RWPE2 (cell line): ENCODE data around the gene ESR1.

Source experiments
- ATAC-seq: fragments of 200-7000 bp; cut with Tn5 transposase; 3 replicates; pipeline ENCODE4 v1.9.1; 2021; ENCODE audit warnings: low read depth
- DNase-seq: peaks from one replicate; pipeline ENCODE4 v3.0.0-alpha.2; 2020; ENCODE audit warnings: low spot score
- H3K27ac ChIP-seq: fragments of 450-650 bp; 2 replicates; pipeline ENCODE4 v1.5.1; 2017; ENCODE audit warnings: mild to moderate bottlenecking; ENCODE audit not compliant: poor library complexity, severe bottlenecking
- H3K27me3 ChIP-seq: fragments of 250-450 bp; sonication (Bioruptor Pico); 2 replicates; pipeline ENCODE4 v1.5.1; 2021; ENCODE audit warnings: mild to moderate bottlenecking, moderate library complexity; ENCODE audit not compliant: insufficient read depth, poor library complexity, severe bottlenecking
- H3K36me3 ChIP-seq: fragments of 250-450 bp; sonication (Bioruptor Pico); 2 replicates; pipeline ENCODE4 v1.5.1; 2020; ENCODE audit warnings: low read depth, mild to moderate bottlenecking, moderate library complexity
- H3K4me1 ChIP-seq: fragments of 250-450 bp; sonication (Bioruptor Pico); 2 replicates; pipeline ENCODE4 v1.5.1; 2021; ENCODE audit warnings: mild to moderate bottlenecking, moderate library complexity; ENCODE audit not compliant: insufficient read depth, poor library complexity, severe bottlenecking
- H3K4me3 ChIP-seq: fragments of 250-450 bp; sonication (Bioruptor Pico); 2 replicates; pipeline ENCODE4 v1.5.1; 2021; ENCODE audit warnings: mild to moderate bottlenecking, moderate library complexity; ENCODE audit not compliant: severe bottlenecking
- H3K9me3 ChIP-seq: fragments of 250-450 bp; sonication (Bioruptor Pico); 2 replicates; pipeline ENCODE4 v1.5.1; 2021; ENCODE audit warnings: mild to moderate bottlenecking, moderate library complexity; ENCODE audit not compliant: severe bottlenecking
- TF ChIP-seq, protein P1 (sequence below): fragments of 450-650 bp; IDR thresholded peaks from one replicate; pipeline ENCODE4 v1.5.1; 2017; ENCODE audit warnings: mild to moderate bottlenecking, moderate library complexity; ENCODE audit not compliant: poor library complexity, severe bottlenecking

The ESR1 gene

DNA sequence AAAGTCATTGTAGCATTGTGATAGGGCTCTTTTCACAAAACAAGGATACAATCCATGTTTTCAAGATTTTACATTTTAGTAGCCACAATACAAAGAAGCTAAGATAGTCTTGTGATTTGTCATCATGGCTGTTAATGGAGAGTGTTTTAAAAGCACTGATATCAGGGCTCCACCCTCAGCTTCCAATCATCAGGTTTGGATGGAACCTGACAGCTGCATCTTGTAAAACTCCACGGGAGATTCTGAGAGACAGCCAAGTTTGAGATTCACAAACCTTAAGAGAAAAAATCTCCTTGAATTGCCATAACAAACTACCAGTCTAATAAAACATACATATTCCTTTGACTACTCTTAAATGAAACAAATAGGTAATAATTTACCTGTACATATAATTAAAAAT lies 280.2 kb downstream of the ESR1 start:
- Histone ChIP-seq H3K4me1 (peaks cover 21% of the 10 kb centered on the region), H3K9me3 (no peaks in the 10 kb centered on the region), H3K27me3 (no peaks in the 10 kb centered on the region), H3K36me3 (no peaks in the 10 kb centered on the region), H3K4me3 (no peak overlapping the region), H3K27ac (no peak overlapping the region)
- ATAC-seq: no peak
- TF ChIP-seq, protein P1, sequence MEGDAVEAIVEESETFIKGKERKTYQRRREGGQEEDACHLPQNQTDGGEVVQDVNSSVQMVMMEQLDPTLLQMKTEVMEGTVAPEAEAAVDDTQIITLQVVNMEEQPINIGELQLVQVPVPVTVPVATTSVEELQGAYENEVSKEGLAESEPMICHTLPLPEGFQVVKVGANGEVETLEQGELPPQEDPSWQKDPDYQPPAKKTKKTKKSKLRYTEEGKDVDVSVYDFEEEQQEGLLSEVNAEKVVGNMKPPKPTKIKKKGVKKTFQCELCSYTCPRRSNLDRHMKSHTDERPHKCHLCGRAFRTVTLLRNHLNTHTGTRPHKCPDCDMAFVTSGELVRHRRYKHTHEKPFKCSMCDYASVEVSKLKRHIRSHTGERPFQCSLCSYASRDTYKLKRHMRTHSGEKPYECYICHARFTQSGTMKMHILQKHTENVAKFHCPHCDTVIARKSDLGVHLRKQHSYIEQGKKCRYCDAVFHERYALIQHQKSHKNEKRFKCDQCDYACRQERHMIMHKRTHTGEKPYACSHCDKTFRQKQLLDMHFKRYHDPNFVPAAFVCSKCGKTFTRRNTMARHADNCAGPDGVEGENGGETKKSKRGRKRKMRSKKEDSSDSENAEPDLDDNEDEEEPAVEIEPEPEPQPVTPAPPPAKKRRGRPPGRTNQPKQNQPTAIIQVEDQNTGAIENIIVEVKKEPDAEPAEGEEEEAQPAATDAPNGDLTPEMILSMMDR: no peak
- no peak for DNase-seq

- no peak overlapping the region for H3K27ac ChIP-seq
- H3K27me3 ChIP-seq: no peaks in the 10 kb centered on the region
- H3K36me3 ChIP-seq: no peaks in the 10 kb centered on the region
- no peak for DNase-seq
- ATAC-seq: no peak
- H3K4me1 ChIP-seq: peaks cover 26% of the 10 kb centered on the region
- H3K4me3 ChIP-seq: no peak overlapping the region
- TF ChIP-seq, protein P1: no peak
- H3K9me3 ChIP-seq: no peaks in the 10 kb centered on the region
Observed at GRCh38 chr6:152089992-152090391, 282.5 kb downstream of the ESR1 start.

DNA sequence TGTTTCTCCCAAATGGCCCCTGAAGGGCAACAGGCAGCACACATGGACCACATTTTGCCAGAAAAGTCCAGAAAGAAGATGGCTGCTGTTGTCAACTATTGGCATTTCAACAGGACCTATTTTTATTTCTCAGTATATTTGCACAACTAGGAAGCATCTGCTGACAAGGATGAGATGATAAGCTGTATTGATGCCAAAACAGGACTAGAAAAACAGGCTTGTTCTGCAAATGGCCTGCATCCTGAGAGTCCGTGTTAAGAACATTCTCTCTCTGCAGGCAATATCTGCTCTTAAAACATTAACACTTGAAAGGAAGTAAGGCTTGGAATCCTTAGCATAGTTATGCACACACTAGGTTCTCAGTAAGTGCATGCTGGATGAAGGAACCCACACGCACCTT lies 283.7 kb downstream of the ESR1 start:
- no peak for DNase-seq
- Histone ChIP-seq H3K27me3 (no peaks in the 10 kb centered on the region), H3K4me3 (no peak overlapping the region), H3K9me3 (no peaks in the 10 kb centered on the region), H3K27ac (peak overlapping the region; percentile 55), H3K4me1 (peaks cover 25% of the 10 kb centered on the region), H3K36me3 (no peaks in the 10 kb centered on the region)
- no peak for ATAC-seq
- TF ChIP-seq, protein P1: no peak

DNA sequence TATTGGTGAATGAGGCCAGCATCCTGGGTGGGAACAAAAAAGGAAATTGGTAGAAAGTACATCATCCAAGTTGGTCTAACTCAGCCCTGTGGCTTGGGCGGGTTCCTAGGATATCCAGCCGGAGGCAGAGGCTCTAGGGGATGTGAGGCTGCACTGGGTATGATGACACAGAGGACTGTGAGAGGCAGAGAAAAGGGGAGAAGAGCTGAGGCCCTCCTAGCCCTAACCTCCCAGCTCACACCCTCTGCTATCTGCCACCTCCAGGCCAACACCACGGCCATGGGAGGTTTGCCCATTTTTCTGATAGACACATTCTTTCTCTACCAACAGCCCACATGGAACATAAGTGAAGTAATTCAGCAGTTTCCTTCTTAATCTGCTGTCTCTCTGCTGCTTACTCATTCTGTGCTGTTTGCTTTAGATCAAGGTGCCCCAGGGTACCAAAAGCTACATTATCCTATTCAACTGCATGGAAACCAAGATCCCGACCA lies 284.4 kb downstream of the ESR1 start:
- peak; percentile 53 for ATAC-seq
- TF ChIP-seq, protein P1: no peak
- Histone ChIP-seq H3K27ac (peak overlapping the region; percentile 55), H3K36me3 (no peaks in the 10 kb centered on the region), H3K27me3 (no peaks in the 10 kb centered on the region), H3K9me3 (no peaks in the 10 kb centered on the region), H3K4me1 (peaks cover 31% of the 10 kb centered on the region), H3K4me3 (no peak overlapping the region)
- DNase-seq: no peak

- Histone ChIP-seq H3K27ac (peak overlapping the region; percentile 87), H3K4me1 (peaks cover 36% of the 10 kb centered on the region), H3K36me3 (no peaks in the 10 kb centered on the region), H3K27me3 (no peaks in the 10 kb centered on the region), H3K9me3 (no peaks in the 10 kb centered on the region), H3K4me3 (no peak overlapping the region)
- ATAC-seq: no peak
- DNase-seq: no peak
- TF ChIP-seq, protein P1: no peak
Observed at GRCh38 chr6:152093711-152094110, 286.2 kb downstream of the ESR1 start.
